ENCODE measurements around the gene EHD1. TPM values are rescaled to one million over a fixed set of nuclear protein-coding genes. Genes with fewer than 3 reads are reported as not detected.

EHD1 gene
- total RNA-seq, 1 experiment from 2014 or later, result 64.8 TPM

DNA sequence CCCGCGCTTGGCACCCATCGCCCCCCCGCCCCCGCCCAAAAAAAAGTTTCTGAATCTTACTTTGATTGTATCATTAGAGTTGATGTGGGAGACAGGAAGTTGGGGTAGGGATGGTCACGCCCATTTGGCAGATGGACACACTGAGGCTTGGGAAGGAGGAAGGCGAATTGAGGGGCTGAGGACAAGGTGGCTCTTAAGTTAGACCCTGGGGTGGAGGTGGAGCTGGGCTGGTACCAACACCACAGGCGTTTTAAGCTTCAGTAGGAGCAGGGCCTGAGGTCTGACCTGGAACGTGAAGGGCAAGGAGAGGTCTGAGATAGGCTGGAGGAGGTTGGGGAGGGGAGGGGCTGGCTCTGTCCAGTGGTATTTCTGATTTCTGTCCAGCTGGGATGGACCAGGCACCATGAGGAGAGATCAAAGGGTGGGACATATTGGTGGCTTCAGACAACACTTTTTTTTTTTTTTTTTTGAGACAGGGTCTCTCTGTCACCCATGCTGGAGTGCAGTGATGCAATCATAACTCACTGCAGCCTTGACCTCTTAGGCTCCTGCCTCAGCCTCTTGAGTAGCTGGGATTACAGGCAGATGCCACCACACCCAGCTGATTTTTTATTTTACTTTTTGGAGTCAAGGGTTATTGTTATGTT is 33.2 kb downstream of the EHD1 start:
- no peaks in the 10 kb centered on the region for H3K9me3 ChIP-seq
- H3K36me3 ChIP-seq, result no peaks in the 10 kb centered on the region; the same call in 1 of the 2 replicates
- peak overlapping the region; percentile 15; the same call in 1 of the 2 replicates for H3K4me3 ChIP-seq
- no peaks in the 10 kb centered on the region for H3K27me3 ChIP-seq
- no peak for DNase-seq

DNA sequence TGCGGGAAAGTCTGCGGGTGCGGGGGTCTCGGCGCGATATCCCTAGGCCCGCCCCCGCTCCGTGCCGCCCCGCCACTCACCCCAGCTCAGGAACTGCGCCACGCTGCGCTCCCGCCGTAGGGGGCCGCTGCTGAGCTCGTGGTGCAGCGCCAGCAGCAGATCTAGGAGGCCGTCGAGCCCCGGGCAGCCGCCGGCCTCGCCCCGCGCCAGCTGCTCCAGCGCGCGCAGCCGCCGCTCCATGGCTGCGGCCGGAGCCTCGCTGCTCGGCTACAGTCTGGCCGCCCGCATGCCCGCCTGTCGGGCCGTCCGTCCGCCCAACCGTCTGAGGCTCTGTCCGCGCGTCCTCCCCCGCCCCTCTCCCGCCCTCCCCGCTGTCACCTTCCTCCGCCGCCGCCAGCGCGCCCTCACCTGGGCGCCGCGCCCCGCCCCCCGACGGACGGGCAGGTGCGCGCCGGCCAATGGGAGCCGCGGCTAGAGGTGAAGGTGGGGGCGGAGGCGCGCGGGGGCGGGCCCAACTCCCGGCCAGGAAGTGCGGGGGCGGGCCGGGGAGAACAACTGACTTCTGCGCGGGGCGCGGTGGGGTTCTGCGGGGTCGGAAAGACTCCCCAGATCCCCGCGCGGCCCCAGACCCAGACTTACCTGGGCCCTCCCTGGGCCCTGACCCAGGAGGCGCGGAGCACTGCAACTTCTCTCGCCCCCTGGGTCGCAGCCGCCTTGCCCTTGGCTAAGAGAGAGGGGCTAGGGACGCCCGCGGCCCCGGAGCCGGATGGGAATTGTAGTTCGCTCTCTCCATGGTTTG is 33.9 kb downstream of the EHD1 start, which contains the start of gene CDC42BPG:
Gene CDC42BPG (minus strand): TSS at position 324 of the 799 bp plus-strand sequence. CDS start 84 bp downstream, at position 240.
- DNase-seq, result peak; percentile 76
- no peaks in the 10 kb centered on the region for H3K27me3 ChIP-seq
- H3K36me3 ChIP-seq, result no peaks in the 10 kb centered on the region
- no peaks in the 10 kb centered on the region for H3K9me3 ChIP-seq
- H3K4me3 ChIP-seq, result peak within 1 kb of the TSS; percentile 15; the same call in 1 of the 2 replicates

DNA sequence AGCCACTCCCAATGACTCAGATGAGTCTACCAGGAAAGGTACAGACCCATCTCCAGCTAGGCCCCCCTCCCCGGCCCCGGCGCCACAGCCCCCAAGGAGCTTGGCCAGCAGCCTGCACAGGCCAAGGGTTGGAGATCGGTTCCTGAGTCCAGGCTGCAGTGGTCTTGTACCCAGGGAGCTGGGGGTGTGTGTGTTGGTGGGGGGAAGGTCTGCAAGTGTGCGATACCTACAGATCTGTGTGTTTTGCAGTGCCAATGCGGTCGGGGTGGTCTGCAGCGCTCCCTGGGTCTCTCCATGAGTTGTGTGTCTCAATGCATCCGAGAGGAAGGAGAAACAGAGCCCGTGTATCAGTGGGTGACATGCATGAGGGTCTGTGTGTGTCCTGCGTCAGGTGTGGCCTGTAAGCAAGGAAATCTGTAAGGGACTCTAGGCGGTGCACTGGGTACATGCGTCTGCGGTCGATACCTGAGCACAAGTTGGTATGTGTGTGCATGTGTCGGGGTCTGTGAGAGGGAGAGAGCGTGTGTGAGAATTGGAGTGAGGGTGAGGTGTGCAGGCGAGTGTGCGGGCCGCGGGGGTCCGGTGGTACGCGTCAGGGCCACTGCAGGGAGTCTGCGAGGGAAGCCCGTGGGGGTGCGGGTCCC is 34.6 kb downstream of the EHD1 start:
- no peak for DNase-seq
- H3K4me3 ChIP-seq, result no peak overlapping the region; the same call in 1 of the 2 replicates

DNA sequence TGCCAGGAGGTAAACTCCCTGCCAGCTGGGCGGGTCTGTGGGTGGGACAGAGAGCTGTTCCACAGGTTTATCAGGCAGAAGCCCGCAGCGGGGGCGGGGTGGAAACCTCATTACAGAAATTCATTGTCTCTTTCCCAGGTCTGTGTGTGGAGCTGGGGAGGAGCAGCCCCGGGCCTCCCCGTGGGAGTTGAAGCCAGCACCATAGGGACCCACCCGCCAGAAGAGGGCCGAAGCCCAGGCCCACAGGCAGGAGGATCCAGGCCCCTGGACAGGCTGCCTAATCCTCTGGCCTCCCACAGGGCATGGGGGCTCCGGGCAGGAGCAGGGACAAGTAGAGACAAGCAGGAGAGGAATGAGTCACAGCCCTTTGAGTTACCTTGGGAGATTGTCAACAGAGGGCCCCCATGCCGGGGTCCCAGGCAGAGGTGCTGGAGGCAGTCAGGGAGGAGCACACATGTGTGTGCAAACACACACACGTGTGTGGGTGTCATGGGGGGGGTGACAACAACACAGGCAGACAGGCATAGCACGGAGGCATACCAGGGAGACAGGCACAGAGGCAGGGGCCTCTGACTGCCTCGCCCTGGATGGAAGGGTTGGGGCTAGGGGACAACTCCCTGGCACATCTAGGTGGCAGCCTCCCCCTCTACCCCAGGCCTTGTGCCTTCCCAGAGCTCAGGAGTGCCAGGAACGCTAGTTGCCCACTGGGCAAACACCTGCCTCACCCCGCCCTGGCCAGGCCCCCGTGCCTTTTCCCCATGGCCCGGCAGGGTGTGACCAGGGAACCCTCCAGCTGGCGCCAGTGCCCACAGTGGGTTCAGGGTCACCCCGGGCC is 35.4 kb downstream of the EHD1 start:
- peak; percentile 56 for DNase-seq
- H3K9me3 ChIP-seq, result no peaks in the 10 kb centered on the region
- no peak overlapping the region for H3K4me3 ChIP-seq
- no peaks in the 10 kb centered on the region for H3K36me3 ChIP-seq
- no peaks in the 10 kb centered on the region for H3K27me3 ChIP-seq

More for the DNA sequence above, 34.6 kb downstream of the EHD1 start:
- no peaks in the 10 kb centered on the region for H3K9me3 ChIP-seq
- H3K27me3 ChIP-seq, result no peaks in the 10 kb centered on the region
- no peaks in the 10 kb centered on the region for H3K36me3 ChIP-seq

DNA sequence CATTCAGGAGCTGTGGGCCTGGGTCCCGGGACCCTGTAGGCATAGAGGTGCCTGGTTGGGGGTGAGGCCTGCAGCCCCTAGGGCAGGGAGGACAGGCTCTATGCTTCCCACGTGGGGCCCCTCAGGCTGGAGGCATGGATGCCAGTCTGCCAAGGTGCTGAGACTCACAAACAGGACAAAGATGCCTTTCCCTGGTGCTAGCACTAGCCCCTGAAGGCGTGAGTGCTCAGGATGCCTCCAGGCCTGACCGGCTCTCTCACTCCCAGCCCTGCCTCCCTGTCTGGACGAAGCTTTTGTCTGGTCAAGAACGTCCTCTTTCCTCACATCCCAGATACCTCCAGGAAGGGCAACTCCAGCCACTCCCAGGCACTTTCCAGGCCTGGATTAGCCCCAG is 36.1 kb downstream of the EHD1 start:
- DNase-seq, result no peak
- Histone ChIP-seq H3K36me3 (no peaks in the 10 kb centered on the region), H3K27me3 (no peaks in the 10 kb centered on the region), H3K9me3 (no peaks in the 10 kb centered on the region), H3K4me3 (no peak overlapping the region)

DNA sequence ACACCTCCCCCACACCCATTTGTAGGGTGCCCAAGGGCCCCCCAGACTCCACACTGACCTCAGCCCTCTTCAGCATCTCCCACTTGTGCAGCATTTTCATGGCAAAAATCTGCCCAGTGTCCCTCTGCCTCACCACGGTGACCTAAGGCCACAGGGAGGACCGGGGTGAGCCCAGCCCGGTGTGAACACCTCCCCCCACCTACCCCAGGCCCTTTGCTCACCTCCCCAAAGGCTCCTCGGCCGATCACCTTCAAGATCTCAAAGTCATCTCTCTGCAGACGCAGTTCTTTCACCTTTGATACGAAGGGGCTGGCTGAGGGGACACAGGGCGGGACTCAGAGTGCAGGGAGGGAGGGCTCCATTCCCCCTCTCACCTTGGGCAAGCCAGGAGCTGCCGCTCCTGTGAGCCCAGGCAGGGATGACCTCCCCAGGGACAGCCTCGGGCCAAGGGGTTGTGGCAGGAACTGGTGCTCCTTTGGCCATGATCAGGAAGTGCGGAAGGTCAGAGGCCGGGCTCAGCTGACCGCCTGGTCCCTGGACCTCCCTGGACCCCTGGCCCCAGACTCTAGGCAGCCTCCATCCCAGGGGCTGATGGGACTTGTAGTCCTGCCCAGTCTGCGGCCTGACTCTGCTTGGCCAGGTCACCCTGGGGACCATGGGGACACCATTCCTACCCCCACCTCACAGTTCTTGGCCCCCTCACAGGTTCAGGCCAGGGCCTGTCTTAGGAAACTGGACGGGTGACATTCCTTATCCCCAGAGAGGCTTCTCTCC is 36.6 kb downstream of the EHD1 start:
- Histone ChIP-seq H3K4me3 (no peak overlapping the region), H3K9me3 (no peaks in the 10 kb centered on the region), H3K36me3 (no peaks in the 10 kb centered on the region), H3K27me3 (no peaks in the 10 kb centered on the region)
- no peak for DNase-seq

DNA sequence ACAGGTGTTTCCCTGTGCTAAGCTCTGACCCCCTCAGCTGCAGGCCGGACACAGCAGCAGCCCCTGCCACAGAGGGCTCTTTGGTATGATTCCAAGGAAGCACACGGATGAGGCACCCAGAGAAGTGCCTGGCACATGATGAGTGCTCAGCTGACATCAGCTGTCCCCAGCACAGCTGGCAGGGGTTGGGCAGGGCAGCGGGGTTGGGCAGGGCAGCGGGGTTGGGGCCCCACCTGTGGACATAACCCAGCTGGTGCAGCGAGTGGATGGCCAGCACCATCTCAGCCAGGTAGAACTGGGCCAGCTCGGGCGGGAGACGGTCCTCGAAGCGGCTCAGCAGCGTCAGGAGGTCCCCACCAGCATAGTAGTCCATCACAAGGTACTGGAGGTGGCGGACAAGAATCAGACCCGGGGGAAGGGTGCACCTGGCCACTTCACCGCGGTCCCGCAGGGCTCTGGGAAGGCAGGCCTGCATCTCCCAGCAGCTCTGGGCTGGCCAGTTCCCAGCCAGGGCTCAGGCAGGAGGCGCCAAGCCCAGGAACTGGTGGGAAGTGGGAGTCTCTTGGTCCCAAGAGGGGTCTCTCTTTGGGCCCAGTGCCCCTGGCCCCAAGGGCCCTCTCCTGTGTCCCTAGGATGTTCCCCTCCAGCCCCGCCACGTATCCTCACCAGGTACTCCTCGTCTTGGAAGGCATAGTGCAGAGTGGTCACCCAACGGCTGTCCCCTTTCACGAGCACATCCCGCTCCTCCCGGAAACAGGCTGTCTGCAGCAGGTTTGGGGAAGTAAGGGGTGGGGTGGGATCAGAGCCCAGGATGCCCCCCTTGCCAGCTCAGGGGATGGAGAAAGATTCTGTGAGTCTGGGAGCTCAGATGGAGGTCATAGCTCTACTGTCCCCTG is 38.3 kb downstream of the EHD1 start:
- Histone ChIP-seq H3K36me3 (no peaks in the 10 kb centered on the region), H3K27me3 (no peaks in the 10 kb centered on the region), H3K4me3 (no peak overlapping the region), H3K9me3 (no peaks in the 10 kb centered on the region)
- no peak for DNase-seq

DNA sequence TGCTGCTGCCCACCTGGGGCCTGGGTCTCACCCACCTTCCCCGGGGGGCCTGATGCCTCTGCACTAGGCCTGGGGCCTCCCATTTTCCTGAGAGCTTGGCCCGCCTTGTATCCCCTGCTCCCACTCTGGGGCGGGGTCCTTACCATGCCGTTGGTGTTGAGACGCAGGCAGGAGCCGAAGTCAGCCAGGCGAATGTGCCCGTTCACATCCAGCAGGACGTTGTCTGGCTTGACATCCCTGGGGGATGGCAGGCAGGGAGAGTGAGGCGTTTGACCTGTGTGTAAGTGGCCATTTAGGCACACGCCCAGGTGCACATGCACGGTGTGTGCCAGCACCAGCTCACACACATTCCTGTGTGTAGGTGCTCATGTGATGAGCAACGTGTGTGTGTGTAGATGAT is 39.1 kb downstream of the EHD1 start:
- DNase-seq, result no peak
- Histone ChIP-seq H3K27me3 (no peaks in the 10 kb centered on the region), H3K4me3 (no peak overlapping the region), H3K9me3 (no peaks in the 10 kb centered on the region), H3K36me3 (no peaks in the 10 kb centered on the region)

DNA sequence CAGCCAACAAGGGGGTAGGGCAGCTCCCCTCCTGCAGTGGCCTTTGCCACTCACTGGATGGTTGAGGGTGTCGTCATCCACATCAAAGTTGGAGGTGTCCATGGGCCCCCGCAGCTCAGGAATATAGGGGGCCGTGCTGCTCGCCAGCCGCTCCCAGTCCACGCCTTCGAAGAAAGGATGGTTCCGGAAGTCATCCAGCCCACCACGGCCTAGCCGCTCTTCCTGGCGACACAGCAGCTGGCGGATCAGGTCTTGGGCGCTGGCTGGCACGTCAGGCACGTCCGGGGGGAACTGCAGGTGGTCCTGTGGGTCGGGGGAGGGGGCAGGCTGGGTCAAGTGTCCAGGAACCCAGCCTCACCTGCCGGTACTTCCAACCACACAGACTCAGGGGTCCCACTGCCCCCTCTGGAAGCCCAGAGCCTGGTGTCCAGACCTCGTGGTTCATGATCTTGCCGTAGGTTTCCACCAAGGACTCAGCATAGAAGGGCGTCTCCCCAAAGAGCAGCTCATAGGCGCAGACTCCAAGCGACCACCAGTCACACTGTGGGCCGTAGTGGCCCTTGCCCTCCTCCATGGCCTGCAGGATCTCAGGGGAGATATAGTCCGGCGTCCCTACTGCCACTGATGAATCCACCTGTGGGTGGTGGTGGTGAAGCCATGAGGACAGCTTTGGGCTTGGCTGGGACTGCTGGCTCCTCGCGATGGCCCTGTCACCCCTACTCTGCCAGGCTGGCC is 39.7 kb downstream of the EHD1 start:
- H3K27me3 ChIP-seq, result no peaks in the 10 kb centered on the region
- no peaks in the 10 kb centered on the region for H3K9me3 ChIP-seq
- H3K4me3 ChIP-seq, result no peak overlapping the region
- DNase-seq, result no peak
- no peaks in the 10 kb centered on the region for H3K36me3 ChIP-seq

DNA sequence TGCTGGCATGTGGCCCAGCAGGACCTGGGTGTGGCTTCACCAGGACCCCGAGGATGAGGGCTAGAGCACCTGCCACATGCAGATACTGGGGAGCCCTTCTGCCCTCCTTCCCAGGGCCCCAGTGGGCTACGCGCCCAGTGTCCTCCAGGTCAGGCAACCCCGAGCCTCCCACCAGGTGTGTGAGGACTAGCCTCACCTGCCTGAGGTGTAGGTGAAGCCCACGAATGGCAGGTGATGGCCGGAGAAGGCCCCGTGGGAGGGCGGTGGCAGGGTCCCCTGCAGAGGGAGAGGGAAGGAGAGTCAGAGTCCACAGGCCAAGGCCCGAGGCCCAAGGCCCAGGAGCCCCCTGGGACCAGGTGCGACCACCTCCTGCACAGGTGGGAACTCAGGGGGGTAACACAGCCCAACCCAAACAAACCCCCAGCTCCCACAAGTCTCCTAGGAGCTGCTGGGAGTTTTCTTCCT is 40.5 kb downstream of the EHD1 start:
- Histone ChIP-seq H3K4me3 (no peak overlapping the region), H3K9me3 (no peaks in the 10 kb centered on the region), H3K27me3 (no peaks in the 10 kb centered on the region), H3K36me3 (no peaks in the 10 kb centered on the region)
- no peak for DNase-seq

DNA sequence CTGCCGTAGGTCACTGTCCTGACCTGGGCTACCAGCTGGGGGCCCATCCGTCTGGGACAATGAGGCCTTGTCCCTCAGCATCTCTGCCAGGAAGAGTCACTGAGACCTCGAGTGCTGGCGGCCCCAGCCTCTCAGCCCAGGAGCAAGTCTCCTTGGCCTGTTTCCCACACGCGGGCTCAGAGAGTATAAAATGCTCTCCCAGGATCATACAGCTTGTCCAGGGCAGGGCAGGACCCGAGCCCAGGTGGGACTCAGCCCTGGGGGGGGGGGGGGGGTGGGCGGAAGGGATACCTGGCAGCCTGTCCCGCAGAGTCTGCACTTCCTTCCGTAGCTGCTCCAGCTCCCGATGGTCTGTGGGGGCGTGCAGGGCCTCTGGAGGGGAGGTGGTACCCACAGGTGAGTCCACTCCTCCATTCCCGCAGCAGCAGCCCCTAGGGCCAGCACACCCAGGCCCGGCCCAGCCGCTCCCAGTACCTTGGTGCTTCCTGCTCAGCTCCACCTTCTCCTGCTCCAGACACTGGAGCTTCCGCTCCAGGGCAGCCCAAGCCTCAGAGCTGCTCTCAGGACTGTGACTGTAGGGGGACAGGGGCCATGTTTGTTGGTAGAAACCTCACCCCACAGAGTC is 41.9 kb downstream of the EHD1 start:
- DNase-seq, result no peak
- H3K9me3 ChIP-seq, result no peaks in the 10 kb centered on the region

DNA sequence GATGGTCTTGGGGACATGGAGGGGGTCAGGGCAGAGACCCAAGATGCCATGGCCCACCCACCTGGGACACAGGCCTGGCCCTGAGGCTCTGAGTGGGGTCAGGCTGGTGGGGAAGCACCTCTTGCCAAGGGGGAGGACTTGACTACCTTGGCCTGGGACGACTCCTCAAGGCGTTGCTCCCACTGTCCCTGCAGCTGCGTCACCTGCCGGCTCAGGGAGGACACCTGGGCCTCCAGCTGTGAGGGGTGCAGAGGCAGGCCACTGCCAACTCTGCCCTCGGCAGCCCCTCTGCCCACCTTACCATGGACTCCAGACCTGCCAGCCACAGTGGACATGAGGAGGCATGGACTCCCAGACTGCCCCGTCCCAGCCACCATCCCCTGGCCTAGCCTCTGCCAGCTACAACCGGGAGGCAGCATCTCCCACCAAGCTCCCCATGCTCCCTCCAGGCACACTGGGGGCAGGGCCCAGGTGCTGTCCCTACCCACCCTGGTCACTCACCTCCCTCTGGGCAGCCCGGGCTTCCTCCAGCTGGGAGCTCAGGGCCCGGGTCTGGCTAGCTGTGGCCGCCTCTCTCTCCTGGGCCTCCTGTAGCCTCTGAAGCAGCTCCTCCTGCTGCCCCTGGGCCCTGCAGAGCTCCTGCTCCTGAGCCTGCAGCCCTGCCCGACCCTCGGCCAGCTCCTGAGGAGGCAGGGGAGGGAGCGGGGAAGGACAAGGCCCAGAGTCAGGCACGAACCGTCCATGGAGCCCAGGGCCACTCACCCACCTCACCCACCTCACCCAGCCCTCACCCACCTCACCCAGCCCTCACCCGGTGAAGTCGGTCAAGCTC is 42.6 kb downstream of the EHD1 start:
- H3K4me3 ChIP-seq, result no peak overlapping the region
- DNase-seq, result no peak
- no peaks in the 10 kb centered on the region for H3K36me3 ChIP-seq
- H3K9me3 ChIP-seq, result no peaks in the 10 kb centered on the region
- no peaks in the 10 kb centered on the region for H3K27me3 ChIP-seq

More for the DNA sequence above, 41.9 kb downstream of the EHD1 start:
- no peaks in the 10 kb centered on the region for H3K27me3 ChIP-seq
- no peaks in the 10 kb centered on the region for H3K36me3 ChIP-seq
- H3K4me3 ChIP-seq, result no peak overlapping the region

Measured in MG63 (cell line).